Measurements from ENCODE around the gene PCDH9. TPM values are rescaled to one million over a fixed set of nuclear protein-coding genes. Genes with fewer than 3 reads are reported as not detected.

The PCDH9 gene
- total RNA-seq, 1 experiment from 2014 or later = 4.2 TPM

GRCh38 chr13:66844933-66845332, 385.2 kb downstream of the PCDH9 start:
- Histone ChIP-seq H3K4me1 (ENCODE audit: control insufficient read depth, insufficient read depth, low read length) (no peaks in the 10 kb centered on the region), H3K36me3 (ENCODE audit: control insufficient read depth, insufficient read depth, low read length) (no peaks in the 10 kb centered on the region), H3K27me3 (ENCODE audit: control insufficient read depth, insufficient read depth, low read length) (no peaks in the 10 kb centered on the region), H3K9me3 (ENCODE audit: control insufficient read depth, insufficient read depth, low read depth, low read length) (no peaks in the 10 kb centered on the region), H3K27ac (ENCODE audit: low read length) (no peak overlapping the region), H3K4me3 (ENCODE audit: low read depth in 2 of 2, low read length in 2 of 2) (no peak overlapping the region)
- no TSS peak for BruUV-seq (replicated peaks)
- no peak for TF ChIP-seq TCF7L2 (IDR thresholded peaks at IDR 0.05; ENCODE audit: low read depth, low read length)
- no peak for TF ChIP-seq POLR2AphosphoS5 (IDR thresholded peaks at IDR 0.05; ENCODE audit: low read depth, low read length)
- TF ChIP-seq, protein P1, sequence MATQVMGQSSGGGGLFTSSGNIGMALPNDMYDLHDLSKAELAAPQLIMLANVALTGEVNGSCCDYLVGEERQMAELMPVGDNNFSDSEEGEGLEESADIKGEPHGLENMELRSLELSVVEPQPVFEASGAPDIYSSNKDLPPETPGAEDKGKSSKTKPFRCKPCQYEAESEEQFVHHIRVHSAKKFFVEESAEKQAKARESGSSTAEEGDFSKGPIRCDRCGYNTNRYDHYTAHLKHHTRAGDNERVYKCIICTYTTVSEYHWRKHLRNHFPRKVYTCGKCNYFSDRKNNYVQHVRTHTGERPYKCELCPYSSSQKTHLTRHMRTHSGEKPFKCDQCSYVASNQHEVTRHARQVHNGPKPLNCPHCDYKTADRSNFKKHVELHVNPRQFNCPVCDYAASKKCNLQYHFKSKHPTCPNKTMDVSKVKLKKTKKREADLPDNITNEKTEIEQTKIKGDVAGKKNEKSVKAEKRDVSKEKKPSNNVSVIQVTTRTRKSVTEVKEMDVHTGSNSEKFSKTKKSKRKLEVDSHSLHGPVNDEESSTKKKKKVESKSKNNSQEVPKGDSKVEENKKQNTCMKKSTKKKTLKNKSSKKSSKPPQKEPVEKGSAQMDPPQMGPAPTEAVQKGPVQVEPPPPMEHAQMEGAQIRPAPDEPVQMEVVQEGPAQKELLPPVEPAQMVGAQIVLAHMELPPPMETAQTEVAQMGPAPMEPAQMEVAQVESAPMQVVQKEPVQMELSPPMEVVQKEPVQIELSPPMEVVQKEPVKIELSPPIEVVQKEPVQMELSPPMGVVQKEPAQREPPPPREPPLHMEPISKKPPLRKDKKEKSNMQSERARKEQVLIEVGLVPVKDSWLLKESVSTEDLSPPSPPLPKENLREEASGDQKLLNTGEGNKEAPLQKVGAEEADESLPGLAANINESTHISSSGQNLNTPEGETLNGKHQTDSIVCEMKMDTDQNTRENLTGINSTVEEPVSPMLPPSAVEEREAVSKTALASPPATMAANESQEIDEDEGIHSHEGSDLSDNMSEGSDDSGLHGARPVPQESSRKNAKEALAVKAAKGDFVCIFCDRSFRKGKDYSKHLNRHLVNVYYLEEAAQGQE (IDR thresholded peaks at IDR 0.05; ENCODE audit: insufficient read depth in 1 of 2, low read depth in 2 of 2, low read length in 1 of 2) = no peak
- TF ChIP-seq SIN3A (IDR thresholded peaks at IDR 0.05; ENCODE audit: borderline replicate concordance, insufficient read depth, low read depth, low read length) = no peak
- TF ChIP-seq, protein P2, sequence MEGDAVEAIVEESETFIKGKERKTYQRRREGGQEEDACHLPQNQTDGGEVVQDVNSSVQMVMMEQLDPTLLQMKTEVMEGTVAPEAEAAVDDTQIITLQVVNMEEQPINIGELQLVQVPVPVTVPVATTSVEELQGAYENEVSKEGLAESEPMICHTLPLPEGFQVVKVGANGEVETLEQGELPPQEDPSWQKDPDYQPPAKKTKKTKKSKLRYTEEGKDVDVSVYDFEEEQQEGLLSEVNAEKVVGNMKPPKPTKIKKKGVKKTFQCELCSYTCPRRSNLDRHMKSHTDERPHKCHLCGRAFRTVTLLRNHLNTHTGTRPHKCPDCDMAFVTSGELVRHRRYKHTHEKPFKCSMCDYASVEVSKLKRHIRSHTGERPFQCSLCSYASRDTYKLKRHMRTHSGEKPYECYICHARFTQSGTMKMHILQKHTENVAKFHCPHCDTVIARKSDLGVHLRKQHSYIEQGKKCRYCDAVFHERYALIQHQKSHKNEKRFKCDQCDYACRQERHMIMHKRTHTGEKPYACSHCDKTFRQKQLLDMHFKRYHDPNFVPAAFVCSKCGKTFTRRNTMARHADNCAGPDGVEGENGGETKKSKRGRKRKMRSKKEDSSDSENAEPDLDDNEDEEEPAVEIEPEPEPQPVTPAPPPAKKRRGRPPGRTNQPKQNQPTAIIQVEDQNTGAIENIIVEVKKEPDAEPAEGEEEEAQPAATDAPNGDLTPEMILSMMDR (IDR thresholded peaks at IDR 0.05) = no peak
- no peak for ATAC-seq
- no peak for DNase-seq (ENCODE audit: low read depth, low spot score)
- CTCF ChIA-PET = no interaction called here
- in situ Hi-C loops (cut with HindIII; ENCODE audit: low pct_unique_long_range_greater_than_20kb, low sequenced_read_pairs) (no loop called here), intact Hi-C loops (cut with micrococcal nuclease; ENCODE audit: unreplicated experiment) (loop anchor here (5.0 kb wide), 1 partner anchor 1163 kb away; no protein-coding TSS in a partner anchor)
- POLR2A ChIA-PET = no interaction called here

DNA sequence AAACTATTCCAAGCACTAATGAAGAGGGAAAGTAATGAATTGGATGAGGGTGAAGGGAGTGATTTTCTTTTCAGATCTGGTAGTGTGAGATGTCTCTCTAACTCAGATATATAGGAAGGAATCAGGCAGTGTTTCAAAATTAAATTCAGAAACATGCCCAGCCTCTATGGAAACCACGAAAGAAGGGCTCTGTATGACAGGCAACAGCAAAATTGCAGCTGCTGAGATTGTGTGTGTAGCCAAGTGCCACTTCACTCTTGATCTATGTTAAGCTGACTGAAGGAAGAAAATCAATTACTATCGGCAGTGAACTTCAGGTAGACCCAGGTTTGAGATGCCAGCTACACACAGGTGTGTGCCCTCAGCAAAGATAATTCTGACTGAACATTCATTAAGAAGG, 387.4 kb downstream of the PCDH9 start:
- ChIA-PET CTCF (no interaction called here), POLR2A (no interaction called here)
- H3K27me3 ChIP-seq (ENCODE audit: control insufficient read depth, insufficient read depth, low read length) = no peaks in the 10 kb centered on the region
- TF ChIP-seq POLR2AphosphoS5 (IDR thresholded peaks at IDR 0.05; ENCODE audit: low read depth, low read length) (no peak), TCF7L2 (IDR thresholded peaks at IDR 0.05; ENCODE audit: low read depth, low read length) (no peak)
- TF ChIP-seq, protein P1 (IDR thresholded peaks at IDR 0.05; ENCODE audit: insufficient read depth in 1 of 2, low read depth in 2 of 2, low read length in 1 of 2) = no peak
- TF ChIP-seq, protein P2 (IDR thresholded peaks at IDR 0.05) = no peak
- no peak overlapping the region for H3K4me3 ChIP-seq (ENCODE audit: low read depth in 2 of 2, low read length in 2 of 2)
- BruUV-seq (replicated peaks) = no TSS peak
- H3K36me3 ChIP-seq (ENCODE audit: control insufficient read depth, insufficient read depth, low read length) = no peaks in the 10 kb centered on the region
- ATAC-seq = no peak
- H3K9me3 ChIP-seq (ENCODE audit: control insufficient read depth, insufficient read depth, low read depth, low read length) = no peaks in the 10 kb centered on the region
- intact Hi-C loops (cut with micrococcal nuclease; ENCODE audit: unreplicated experiment) (loop anchor here (5.0 kb wide), 1 partner anchor 1160 kb away; no protein-coding TSS in a partner anchor), in situ Hi-C loops (cut with HindIII; ENCODE audit: low pct_unique_long_range_greater_than_20kb, low sequenced_read_pairs) (no loop called here)
- no peaks in the 10 kb centered on the region for H3K4me1 ChIP-seq (ENCODE audit: control insufficient read depth, insufficient read depth, low read length)
- no peak overlapping the region for H3K27ac ChIP-seq (ENCODE audit: low read length)
- DNase-seq (ENCODE audit: low read depth, low spot score) = no peak
